Hepatocyte (in vitro differentiated cells): Measurements from ENCODE around the gene DLGAP3. TPM values are rescaled to one million over a fixed set of nuclear protein-coding genes. Genes with fewer than 3 reads are reported as not detected.

Experiments used
- DNase-seq: peaks from one replicate; pipeline ENCODE4 v3.0.0-alpha.2; 2016; ENCODE audit warnings: low spot score
- H2AFZ ChIP-seq: fragments of 200-600 bp; sonication (generic); 2 replicates; pipeline ENCODE4 v1.6.0; 2016; ENCODE audit warnings: antibody characterized with exemption, mild to moderate bottlenecking
- H3K27ac ChIP-seq: fragments of 200-600 bp; sonication (generic); 2 replicates; pipeline ENCODE4 v1.5.1; 2016; ENCODE audit warnings: mild to moderate bottlenecking
- H3K27me3 ChIP-seq: fragments of 200-600 bp; sonication (generic); 2 replicates; pipeline ENCODE4 v1.6.1; 2016
- H3K36me3 ChIP-seq: fragments of 200-600 bp; sonication (generic); replicated peaks from 2 replicates; pipeline ENCODE4 v1.5.1; 2016; ENCODE audit warnings: low read depth; ENCODE audit not compliant: insufficient read depth
- H3K4me1 ChIP-seq: fragments of 200-600 bp; sonication (generic); 2 replicates; pipeline ENCODE4 v1.5.1; 2016; ENCODE audit warnings: mild to moderate bottlenecking, moderate library complexity; ENCODE audit not compliant: insufficient read depth
- H3K4me2 ChIP-seq: fragments of 200-600 bp; sonication (generic); 2 replicates; pipeline ENCODE4 v1.6.0; 2016
- H3K4me3 ChIP-seq: fragments of 200-600 bp; sonication (generic); 2 replicates; pipeline ENCODE4 v1.5.1; 2016; ENCODE audit warnings: mild to moderate bottlenecking
- H3K79me2 ChIP-seq: fragments of 200-600 bp; sonication (generic); 2 replicates; pipeline ENCODE4 v1.6.0; 2017; ENCODE audit warnings: mild to moderate bottlenecking
- H3K9me2 ChIP-seq: fragments of 200-600 bp; sonication (generic); replicated peaks from 2 replicates; pipeline ENCODE4 v1.6.0; 2017; ENCODE audit warnings: mild to moderate bottlenecking; ENCODE audit not compliant: insufficient read depth
- H3K9me3 ChIP-seq: fragments of 200-600 bp; sonication (generic); 2 replicates; pipeline ENCODE4 v1.5.1; 2016; ENCODE audit warnings: low read depth, mild to moderate bottlenecking
- H4K20me1 ChIP-seq: fragments of 200-600 bp; sonication (generic); 2 replicates; pipeline ENCODE4 v1.6.0; 2016; ENCODE audit warnings: mild to moderate bottlenecking; ENCODE audit not compliant: insufficient read depth, poor library complexity, severe bottlenecking
- EZH2 ChIP-seq: fragments of 200-600 bp; sonication (generic); IDR thresholded peaks from 2 replicates; pipeline ENCODE4 v1.6.1; 2016; ENCODE audit warnings: antibody characterized with exemption, mild to moderate bottlenecking, borderline replicate concordance
- EZH2phosphoT487 ChIP-seq: fragments of 200-600 bp; sonication (generic); IDR thresholded peaks from one replicate; pipeline ENCODE4 v1.6.1; 2018; ENCODE audit warnings: antibody characterized with exemption, mild to moderate bottlenecking, low read depth, moderate library complexity; ENCODE audit not compliant: unreplicated experiment, severe bottlenecking
- WGBS: methylation state at CpG from one replicate; pipeline ENCODE4 v1.1.6; 2016; ENCODE audit warnings: low lambda C conversion rate; ENCODE audit errors: missing lambda C conversion rate; 5-methylcytosine and 5-hydroxymethylcytosine counted together
- polyA plus RNA-seq: library from polyadenylated mRNA; unstranded; fragments of >200 nt; fragmentation: Nextera tagmentation; extraction: Ambion mirVana; gene quantifications from 2 replicates; pipeline ENCODE4 v1.2.1, GENCODE V29; 2016
- total RNA-seq: library from RNA; depleted of rRNA; stranded (reverse); fragments of >200 nt; gene quantifications from 2 replicates; pipeline ENCODE4 v1.2.3, GENCODE V29; 2014
- TF ChIP-seq, protein P1 (sequence below): fragments of 200-600 bp; sonication (generic); IDR thresholded peaks from 2 replicates; pipeline ENCODE4 v1.5.1; 2016; ENCODE audit warnings: antibody characterized with exemption, mild to moderate bottlenecking; ENCODE audit not compliant: poor library complexity

Gene DLGAP3
- total and polyA plus RNA-seq, 2 experiments from 2014 or later, result 0.33 to 1.0 TPM

DNA sequence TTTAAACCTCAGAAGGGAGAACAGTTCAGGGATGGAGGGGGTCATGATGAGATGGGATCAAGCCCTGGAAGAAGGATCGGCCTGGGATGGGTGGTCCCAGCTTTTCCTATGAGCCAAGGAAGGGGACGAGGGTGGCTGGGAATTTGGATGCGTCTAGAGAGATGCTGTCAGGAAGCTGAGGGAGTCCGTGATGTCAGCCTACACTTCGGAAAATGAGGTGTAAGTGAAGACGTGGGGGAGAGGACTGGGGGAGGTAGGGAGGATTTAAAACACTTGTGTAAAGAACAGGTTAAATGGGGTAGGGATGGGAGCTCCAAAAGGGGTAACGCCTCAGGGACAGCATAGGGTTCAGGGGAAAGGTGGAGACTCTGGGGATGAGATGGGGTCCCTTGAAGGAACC is 27.5 kb downstream of the DLGAP3 start:
- H4K20me1 ChIP-seq, result no peaks in the 10 kb centered on the region
- no peak for TF ChIP-seq EZH2
- no peak for TF ChIP-seq EZH2phosphoT487
- TF ChIP-seq, protein P1, sequence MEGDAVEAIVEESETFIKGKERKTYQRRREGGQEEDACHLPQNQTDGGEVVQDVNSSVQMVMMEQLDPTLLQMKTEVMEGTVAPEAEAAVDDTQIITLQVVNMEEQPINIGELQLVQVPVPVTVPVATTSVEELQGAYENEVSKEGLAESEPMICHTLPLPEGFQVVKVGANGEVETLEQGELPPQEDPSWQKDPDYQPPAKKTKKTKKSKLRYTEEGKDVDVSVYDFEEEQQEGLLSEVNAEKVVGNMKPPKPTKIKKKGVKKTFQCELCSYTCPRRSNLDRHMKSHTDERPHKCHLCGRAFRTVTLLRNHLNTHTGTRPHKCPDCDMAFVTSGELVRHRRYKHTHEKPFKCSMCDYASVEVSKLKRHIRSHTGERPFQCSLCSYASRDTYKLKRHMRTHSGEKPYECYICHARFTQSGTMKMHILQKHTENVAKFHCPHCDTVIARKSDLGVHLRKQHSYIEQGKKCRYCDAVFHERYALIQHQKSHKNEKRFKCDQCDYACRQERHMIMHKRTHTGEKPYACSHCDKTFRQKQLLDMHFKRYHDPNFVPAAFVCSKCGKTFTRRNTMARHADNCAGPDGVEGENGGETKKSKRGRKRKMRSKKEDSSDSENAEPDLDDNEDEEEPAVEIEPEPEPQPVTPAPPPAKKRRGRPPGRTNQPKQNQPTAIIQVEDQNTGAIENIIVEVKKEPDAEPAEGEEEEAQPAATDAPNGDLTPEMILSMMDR, result no peak
- H3K36me3 ChIP-seq, result no peaks in the 10 kb centered on the region
- peaks cover 3% of the 10 kb centered on the region for H3K27me3 ChIP-seq
- WGBS, result 83% methylated on average over 7 of the region's 7 CpGs
- no peaks in the 10 kb centered on the region for H3K9me2 ChIP-seq
- no peaks in the 10 kb centered on the region for H3K9me3 ChIP-seq
- no peak for DNase-seq
- no peak overlapping the region for H3K27ac ChIP-seq
- no peak overlapping the region for H3K4me3 ChIP-seq
- H3K4me2 ChIP-seq, result no peak overlapping the region
- H3K4me1 ChIP-seq, result no peaks in the 10 kb centered on the region
- H3K79me2 ChIP-seq, result no peaks in the 10 kb centered on the region
- no peak overlapping the region for H2AFZ ChIP-seq

DNA sequence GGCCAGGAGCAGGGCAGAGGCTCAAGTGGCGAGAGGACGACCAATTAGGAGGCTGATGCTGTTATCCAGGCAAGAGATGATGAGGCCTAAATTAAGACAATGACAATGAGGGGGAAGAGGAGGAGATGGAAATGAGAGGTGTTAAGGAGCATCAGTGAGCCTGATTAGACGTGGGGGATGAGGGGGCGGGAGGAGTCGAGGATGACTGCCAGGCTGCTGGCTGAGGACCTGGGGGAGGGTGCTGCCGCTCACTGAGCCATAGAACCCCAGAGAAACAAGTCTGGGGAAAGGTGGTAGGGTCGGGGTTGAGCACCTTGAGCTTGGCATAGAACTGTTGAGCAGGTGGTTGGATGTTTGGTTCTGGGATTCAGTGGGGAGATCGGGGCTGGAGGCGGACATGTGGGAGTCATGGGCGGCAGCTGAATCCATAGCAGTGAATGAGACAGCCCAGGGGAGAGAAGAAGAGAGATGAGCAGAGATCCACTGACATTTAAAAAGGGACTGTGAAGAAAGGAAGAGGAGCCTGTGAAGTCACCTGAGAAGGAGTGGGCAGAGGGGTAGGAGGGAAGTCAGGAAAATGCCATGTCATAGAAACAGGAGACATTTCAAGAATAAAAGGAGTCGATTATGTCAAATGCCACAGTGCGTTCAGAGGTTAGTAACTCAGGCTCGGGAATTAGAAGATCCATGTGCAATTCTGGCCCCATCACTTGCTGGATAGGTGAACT is 28.5 kb downstream of the DLGAP3 start:
- Histone ChIP-seq H3K27me3 (peaks cover 3% of the 10 kb centered on the region), H3K27ac (no peak overlapping the region), H3K4me2 (no peak overlapping the region), H2AFZ (no peak overlapping the region), H3K79me2 (no peaks in the 10 kb centered on the region), H3K9me2 (no peaks in the 10 kb centered on the region), H3K9me3 (no peaks in the 10 kb centered on the region), H3K4me3 (no peak overlapping the region), H3K4me1 (no peaks in the 10 kb centered on the region), H4K20me1 (no peaks in the 10 kb centered on the region), H3K36me3 (no peaks in the 10 kb centered on the region)
- TF ChIP-seq EZH2phosphoT487, result no peak
- TF ChIP-seq, protein P1, result no peak
- TF ChIP-seq EZH2, result no peak
- DNase-seq, result no peak
- WGBS, result 90% methylated on average over 13 of the region's 13 CpGs

DNA sequence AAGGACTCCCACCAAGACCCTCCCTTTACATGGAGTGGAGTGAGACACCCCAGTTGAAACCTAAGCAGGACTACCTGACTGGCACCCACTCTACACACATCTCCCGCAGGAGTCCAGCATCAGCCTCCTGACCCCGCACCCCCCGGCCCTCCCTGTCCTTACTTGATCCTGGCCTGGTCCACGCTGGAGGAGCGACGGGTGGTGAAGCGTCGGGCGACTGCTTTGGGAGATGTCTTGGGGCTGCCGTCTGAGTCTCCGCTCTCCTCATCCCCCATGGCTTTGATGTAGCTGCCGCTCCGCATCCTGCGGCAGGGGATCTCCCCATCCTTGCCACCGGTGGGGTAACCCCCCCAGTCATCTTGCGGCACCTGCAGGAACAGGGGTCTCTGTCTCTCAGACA is 29.5 kb downstream of the DLGAP3 start:
- no peak for DNase-seq
- H3K27ac ChIP-seq, result no peak overlapping the region
- no peak overlapping the region for H3K4me2 ChIP-seq
- H2AFZ ChIP-seq, result no peak overlapping the region
- no peaks in the 10 kb centered on the region for H4K20me1 ChIP-seq
- peaks cover 3% of the 10 kb centered on the region for H3K27me3 ChIP-seq
- H3K9me3 ChIP-seq, result no peaks in the 10 kb centered on the region
- no peak overlapping the region for H3K4me3 ChIP-seq
- no peaks in the 10 kb centered on the region for H3K4me1 ChIP-seq
- H3K79me2 ChIP-seq, result no peaks in the 10 kb centered on the region
- TF ChIP-seq, protein P1, result no peak
- TF ChIP-seq EZH2 (no peak), EZH2phosphoT487 (no peak)
- H3K9me2 ChIP-seq, result no peaks in the 10 kb centered on the region
- WGBS, result 91% methylated on average over 16 of the region's 16 CpGs
- H3K36me3 ChIP-seq, result no peaks in the 10 kb centered on the region

DNA sequence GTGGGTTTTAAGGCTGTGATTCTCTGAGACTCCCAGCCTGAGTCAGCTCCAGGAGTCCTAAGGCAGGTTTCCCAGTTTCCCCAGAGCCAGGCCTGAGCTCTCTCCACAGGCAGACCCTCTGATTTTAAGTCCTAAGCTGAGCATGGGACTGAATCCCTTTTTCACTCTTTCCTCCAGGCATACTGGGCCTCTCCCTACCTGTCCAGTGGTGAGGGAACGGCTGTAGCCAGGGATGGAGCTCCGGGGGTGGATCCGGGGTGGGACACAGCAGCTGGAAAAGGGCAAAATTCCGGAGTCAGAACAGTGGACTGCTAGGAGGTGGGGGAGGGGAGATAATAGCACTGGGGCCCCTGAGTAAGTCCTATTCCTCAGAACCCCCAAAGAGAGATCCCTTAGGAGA is 30.0 kb downstream of the DLGAP3 start:
- H2AFZ ChIP-seq, result no peak overlapping the region
- H4K20me1 ChIP-seq, result no peaks in the 10 kb centered on the region
- no peak overlapping the region for H3K4me3 ChIP-seq
- H3K36me3 ChIP-seq, result no peaks in the 10 kb centered on the region
- TF ChIP-seq, protein P1, result no peak
- TF ChIP-seq EZH2 (no peak), EZH2phosphoT487 (no peak)
- no peak overlapping the region for H3K27ac ChIP-seq
- no peaks in the 10 kb centered on the region for H3K9me3 ChIP-seq
- H3K4me2 ChIP-seq, result no peak overlapping the region
- H3K9me2 ChIP-seq, result no peaks in the 10 kb centered on the region
- H3K27me3 ChIP-seq, result peaks cover 3% of the 10 kb centered on the region
- H3K79me2 ChIP-seq, result no peaks in the 10 kb centered on the region
- WGBS, result 80% methylated on average over 4 of the region's 4 CpGs
- no peaks in the 10 kb centered on the region for H3K4me1 ChIP-seq
- DNase-seq, result no peak
